HepG2 (cell line): ENCODE data around the gene RIPOR1. TPM values are rescaled to one million over a fixed set of nuclear protein-coding genes. Genes with fewer than 3 reads are reported as not detected.

Source experiments
- IRF2 ChIP-seq: IDR thresholded peaks from 2 replicates; pipeline ENCODE4 v1.6.1; 2018; ENCODE audit warnings: missing genetic modification reagents, missing compliant biosample characterization
- MLXIP ChIP-seq: sonication (generic); formaldehyde crosslinking; IDR thresholded peaks from 2 replicates; pipeline ENCODE4 v1.9.0; 2021; ENCODE audit warnings: missing genetic modification reagents, borderline replicate concordance
- NFE2 ChIP-seq: sonication (generic); formaldehyde crosslinking; IDR thresholded peaks from 2 replicates; pipeline ENCODE4 v1.4.0; 2020; ENCODE audit warnings: missing genetic modification reagents
- NR3C1 ChIP-seq: sonication (generic); formaldehyde crosslinking; IDR thresholded peaks from 2 replicates; pipeline ENCODE4 v1.4.0; 2020; ENCODE audit warnings: missing genetic modification reagents
- PHF5A ChIP-seq: IDR thresholded peaks from one replicate; pipeline ENCODE4 v1.6.1; 2018; ENCODE audit warnings: low read depth, missing genetic modification reagents; ENCODE audit not compliant: unreplicated experiment
- RBFOX2 ChIP-seq: fragments of 200-400 bp; formaldehyde crosslinking; IDR thresholded peaks from 2 replicates; pipeline ENCODE4 v1.6.1; 2017; ENCODE audit warnings: low read depth, mild to moderate bottlenecking, low read length
- RNF219 ChIP-seq: sonication (generic); formaldehyde crosslinking; IDR thresholded peaks from 2 replicates; pipeline ENCODE4 v1.5.0; 2020; ENCODE audit warnings: mild to moderate bottlenecking, missing genetic modification reagents
- SALL2 ChIP-seq: sonication (generic); formaldehyde crosslinking; IDR thresholded peaks from 2 replicates; pipeline ENCODE4 v1.8.1; 2023; ENCODE audit warnings: mild to moderate bottlenecking, missing genetic modification reagents, inconsistent platforms
- SIN3B ChIP-seq: fragments of 150-350 bp; IDR thresholded peaks from 2 replicates; pipeline ENCODE4 v1.6.1; 2014; ENCODE audit warnings: low read length
- SP2 ChIP-seq: sonication (generic); formaldehyde crosslinking; IDR thresholded peaks from 2 replicates; pipeline ENCODE4 v1.5.1; 2020; ENCODE audit warnings: mild to moderate bottlenecking, missing genetic modification reagents
- TCF7 ChIP-seq: sonication (generic); IDR thresholded peaks from 2 replicates; pipeline ENCODE4 v1.6.1; 2016; ENCODE audit warnings: antibody characterized with exemption, low read depth
- THAP9 ChIP-seq: sonication (generic); formaldehyde crosslinking; IDR thresholded peaks from 2 replicates; pipeline ENCODE4; 2020; ENCODE audit warnings: missing genetic modification reagents, mild to moderate bottlenecking, borderline replicate concordance
- ZFYVE20 ChIP-seq: sonication (generic); formaldehyde crosslinking; IDR thresholded peaks from 2 replicates; pipeline ENCODE4 v1.8.0; 2023; ENCODE audit warnings: low read depth, mild to moderate bottlenecking, moderate library complexity, missing genetic modification reagents, borderline replicate concordance
- ZNF354B ChIP-seq: sonication (generic); formaldehyde crosslinking; IDR thresholded peaks from 2 replicates; pipeline ENCODE4 v1.8.0; 2022; ENCODE audit warnings: mild to moderate bottlenecking, missing genetic modification reagents
- ZNF614 ChIP-seq: IDR thresholded peaks from 2 replicates; pipeline ENCODE4 v1.6.1; 2018; ENCODE audit warnings: missing biosample characterization, missing genetic modification reagents, inconsistent platforms, borderline replicate concordance
- ZNF768 ChIP-seq: sonication (generic); formaldehyde crosslinking; IDR thresholded peaks from 2 replicates; pipeline ENCODE4 v1.4.0; 2020; ENCODE audit warnings: missing genetic modification reagents
- ZNF792 ChIP-seq: IDR thresholded peaks from 2 replicates; pipeline ENCODE4 v1.6.1; 2016
- ZSCAN25 ChIP-seq: sonication (generic); formaldehyde crosslinking; IDR thresholded peaks from 2 replicates; pipeline ENCODE4 v1.8.0; 2022; ENCODE audit warnings: mild to moderate bottlenecking, missing genetic modification reagents
- polyA plus RNA-seq, 8 experiments: library from polyadenylated mRNA; depleted of rRNA in 3 of 8; stranded (reverse) in 7 of 8; unstranded in 1 of 8; fragments of >200 nt; fragmentation: Illumina TruSeq in 4 of 8; extraction: Trizol in 4 of 8; gene quantifications; 2 replicates each; pipeline versions ENCODE4 v1.2.1 to v1.2.3, GENCODE V29; 2011 to 2016; ENCODE audit warnings: low read depth in 4 of 8, missing spikeins in 1 of 8, mixed read lengths in 1 of 8; ENCODE audit not compliant: insufficient read depth in 1 of 8
- total RNA-seq, 5 experiments: library from RNA; depleted of rRNA; stranded (reverse); fragments of >200 nt; fragmentation: Illumina TruSeq; extraction: Trizol; gene quantifications; 2 replicates each; pipeline ENCODE4 v1.2.3, GENCODE V29; 2016; ENCODE audit warnings: low read depth in 1 of 5
- TF ChIP-seq, protein P1 (sequence below): sonication (generic); formaldehyde crosslinking; IDR thresholded peaks from 2 replicates; pipeline ENCODE4 v1.8.1; 2023; ENCODE audit warnings: mild to moderate bottlenecking, missing genetic modification reagents
- TF ChIP-seq, protein P2 (sequence below): sonication (generic); formaldehyde crosslinking; IDR thresholded peaks from 2 replicates; pipeline ENCODE4 v1.4.0; 2020; ENCODE audit warnings: mild to moderate bottlenecking, missing genetic modification reagents

RIPOR1 gene
- total and polyA plus RNA-seq, 2 of the 13 experiments (the other 11 are each of a cell fraction or from before 2014, with no cell fraction given), result 4.6 to 8.1 TPM

- TF ChIP-seq RNF219 (CRISPR knock-in tag) (no peak), ZNF792 (peak; percentile 61), ZSCAN25 (CRISPR knock-in tag) (no peak), ZNF768 (CRISPR knock-in tag) (peak; percentile 64; the same call in 1 of the 2 replicates), SALL2 (CRISPR knock-in tag) (no peak; the same call in none of the 2 replicates), SP2 (CRISPR knock-in tag) (no peak), ZNF614 (CRISPR knock-in tag) (peak; percentile 78; the same call in 1 of the 2 replicates), RBFOX2 (peak; percentile 75; the same call in 1 of the 2 replicates), THAP9 (CRISPR knock-in tag) (peak; percentile 48; the same call in 1 of the 2 replicates), SIN3B (peak; percentile 75; the same call in 1 of the 2 replicates), TCF7 (no peak), NR3C1 (CRISPR knock-in tag) (no peak), ZNF354B (no peak), ZFYVE20 (CRISPR knock-in tag) (no peak), NFE2 (no peak), IRF2 (CRISPR knock-in tag) (0 out of 2 replicates have a peak, but pooled peaks have one; percentile 13), PHF5A (CRISPR knock-in tag) (peak; percentile 65), MLXIP (CRISPR knock-in tag) (0 out of 2 replicates have a peak, but pooled peaks have one; percentile 24)
- TF ChIP-seq, protein P1, sequence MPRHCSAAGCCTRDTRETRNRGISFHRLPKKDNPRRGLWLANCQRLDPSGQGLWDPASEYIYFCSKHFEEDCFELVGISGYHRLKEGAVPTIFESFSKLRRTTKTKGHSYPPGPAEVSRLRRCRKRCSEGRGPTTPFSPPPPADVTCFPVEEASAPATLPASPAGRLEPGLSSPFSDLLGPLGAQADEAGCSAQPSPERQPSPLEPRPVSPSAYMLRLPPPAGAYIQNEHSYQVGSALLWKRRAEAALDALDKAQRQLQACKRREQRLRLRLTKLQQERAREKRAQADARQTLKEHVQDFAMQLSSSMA, result no peak; the same call in 1 of the 2 replicates
- TF ChIP-seq, protein P2, sequence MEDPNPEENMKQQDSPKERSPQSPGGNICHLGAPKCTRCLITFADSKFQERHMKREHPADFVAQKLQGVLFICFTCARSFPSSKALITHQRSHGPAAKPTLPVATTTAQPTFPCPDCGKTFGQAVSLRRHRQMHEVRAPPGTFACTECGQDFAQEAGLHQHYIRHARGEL (CRISPR knock-in tag), result no peak
Observed at GRCh38 chr16:67561824-67562525, 33.3 kb downstream of the RIPOR1 start (continued).
